Panc1 (cell line): ENCODE measurements around the gene ZNF283. TPM values are rescaled to one million over a fixed set of nuclear protein-coding genes. Genes with fewer than 3 reads are reported as not detected.

Source experiments
- ATAC-seq: fragments of 200-7000 bp; cut with Tn5 transposase; 2 replicates; pipeline ENCODE4 v1.9.1; 2020; ENCODE audit warnings: mild to moderate bottlenecking, moderate library complexity
- BruUV-seq: library from RNA; stranded (reverse); fragments of 400-500 nt; replicated peaks from 2 replicates; lab custom pipeline; 2021; lab: Mats Ljungman, UMichigan
- CTCF ChIA-PET: fragments of 300-600 bp; sonication (Branson Sonifier 250); formaldehyde crosslinking; loops from one replicate; lab custom pipeline; 2022; ENCODE audit warnings: antibody characterized with exemption; lab: Charles Lee
- POLR2A ChIA-PET: fragments of 300-600 bp; sonication (Branson Sonifier 250); formaldehyde crosslinking; loops from one replicate; lab custom pipeline; 2022; ENCODE audit warnings: antibody characterized with exemption; lab: Charles Lee
- DNase-seq: peaks from one replicate; pipeline ENCODE4 v3.0.0-alpha.2; 2010; ENCODE audit warnings: low read depth, low spot score
- H3K27ac ChIP-seq: 2 replicates; pipeline ENCODE4 v1.5.1; 2011; ENCODE audit warnings: mild to moderate bottlenecking, low read length, inconsistent platforms
- H3K27me3 ChIP-seq: fragments of 200-500 bp; sonication (Bioruptor generic); 2 replicates; pipeline ENCODE4 v1.6.0; 2014; ENCODE audit warnings: low read length, inconsistent platforms; ENCODE audit not compliant: control insufficient read depth, insufficient read depth
- H3K36me3 ChIP-seq: fragments of 200-500 bp; sonication (Bioruptor generic); 2 replicates; pipeline ENCODE4 v1.5.1; 2014; ENCODE audit warnings: inconsistent platforms, mild to moderate bottlenecking, low read length, moderate library complexity; ENCODE audit not compliant: control insufficient read depth, insufficient read depth
- H3K4me1 ChIP-seq: 2 replicates; pipeline ENCODE4 v1.5.1; 2011; ENCODE audit warnings: inconsistent platforms, mild to moderate bottlenecking, low read length, moderate library complexity; ENCODE audit not compliant: control insufficient read depth, insufficient read depth
- H3K4me3 ChIP-seq, 2 experiments: 2 replicates each; pipeline ENCODE4 v1.5.1; 2011 to 2012; ENCODE audit warnings: low read depth in 2 of 2, low read length in 2 of 2, mild to moderate bottlenecking in 2 of 2, inconsistent platforms in 1 of 2, moderate library complexity in 1 of 2
- H3K9me3 ChIP-seq: fragments of 200-500 bp; sonication (Bioruptor generic); 2 replicates; pipeline ENCODE4 v1.5.1; 2014; ENCODE audit warnings: low read depth, mild to moderate bottlenecking, inconsistent platforms, low read length, moderate library complexity; ENCODE audit not compliant: control insufficient read depth, insufficient read depth
- POLR2AphosphoS5 ChIP-seq: IDR thresholded peaks from 2 replicates; pipeline ENCODE4 v1.6.1; 2012; ENCODE audit warnings: mild to moderate bottlenecking, low read depth, low read length, moderate library complexity
- SIN3A ChIP-seq: IDR thresholded peaks from 2 replicates; pipeline ENCODE4 v1.6.1; 2012; ENCODE audit warnings: low read depth, mild to moderate bottlenecking, low read length, moderate library complexity, borderline replicate concordance; ENCODE audit not compliant: insufficient read depth
- TCF7L2 ChIP-seq: IDR thresholded peaks from 2 replicates; pipeline ENCODE4 v1.6.1; 2011; ENCODE audit warnings: mild to moderate bottlenecking, low read depth, low read length, inconsistent platforms
- in situ Hi-C: cut with HindIII; loops from 2 replicates; pipeline ENCODE4 v1.10.0; 2016; ENCODE audit warnings: low sequenced_read_pairs, low pct_unique_long_range_greater_than_20kb
- intact Hi-C: fragments of 100-400 bp; cut with micrococcal nuclease; formaldehyde crosslinking; loops from one replicate; pipeline ENCODE4 v1.10.0; 2022; ENCODE audit not compliant: unreplicated experiment
- total RNA-seq: library from RNA; stranded (reverse); gene quantifications from one replicate; pipeline ENCODE4 v1.2.1, GENCODE V29; 2021; ENCODE audit not compliant: unreplicated experiment
- TF ChIP-seq, protein P1 (sequence below): fragments of 450-650 bp; IDR thresholded peaks from 2 replicates; pipeline ENCODE4 v1.5.1; 2017; ENCODE audit warnings: mild to moderate bottlenecking
- TF ChIP-seq, protein P2 (sequence below), 2 experiments: IDR thresholded peaks; 2 replicates each; pipeline ENCODE4 v1.6.1; 2011 to 2012; ENCODE audit warnings: low read depth in 2 of 2, control low read depth in 1 of 2, low read length in 1 of 2, mild to moderate bottlenecking in 1 of 2, moderate library complexity in 1 of 2; ENCODE audit not compliant: insufficient read depth in 1 of 2

The ZNF283 gene
- total RNA-seq, 1 experiment from 2014 or later = 6.9 TPM

DNA sequence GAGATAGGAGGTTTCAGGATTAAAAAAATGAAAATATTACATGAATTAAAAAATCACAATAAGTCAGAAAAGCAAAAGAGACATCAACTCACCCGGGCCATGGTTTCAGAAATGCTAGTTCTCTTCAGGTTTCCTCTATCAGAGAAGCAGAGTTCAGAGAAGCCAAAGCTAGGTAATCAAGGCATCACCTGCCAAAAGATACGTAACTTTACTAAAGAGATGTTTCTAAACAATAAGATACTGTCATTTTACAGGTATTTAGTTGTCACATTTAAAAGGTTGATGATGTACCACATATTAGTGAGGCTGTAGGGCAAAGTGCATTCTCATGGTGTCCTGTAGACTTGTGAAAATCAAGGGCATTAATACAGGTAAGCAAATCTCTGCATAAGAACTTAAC, 56.7 kb downstream of the ZNF283 start, which contains the start of gene ZNF404:
TSS of gene ZNF404 (minus strand) at position 101 of the 400 bp plus-strand sequence.
- Histone ChIP-seq H3K27ac (no peak within 1 kb of the TSS), H3K27me3 (no peaks in the 10 kb centered on the region), H3K9me3 (peaks cover 13% of the 10 kb centered on the region; the same call in 1 of the 2 replicates), H3K4me1 (no peaks in the 10 kb centered on the region), H3K36me3 (no peaks in the 10 kb centered on the region), H3K4me3 (no peak within 1 kb of the TSS)
- intact Hi-C loops (no loop called here), in situ Hi-C loops (no loop called here)
- ChIA-PET CTCF (no interaction called here), POLR2A (no interaction called here)
- ATAC-seq (no peak), DNase-seq (no peak)
- BruUV-seq = no TSS peak
- TF ChIP-seq SIN3A (no peak), TCF7L2 (no peak), POLR2AphosphoS5 (no peak)
- TF ChIP-seq, protein P1, sequence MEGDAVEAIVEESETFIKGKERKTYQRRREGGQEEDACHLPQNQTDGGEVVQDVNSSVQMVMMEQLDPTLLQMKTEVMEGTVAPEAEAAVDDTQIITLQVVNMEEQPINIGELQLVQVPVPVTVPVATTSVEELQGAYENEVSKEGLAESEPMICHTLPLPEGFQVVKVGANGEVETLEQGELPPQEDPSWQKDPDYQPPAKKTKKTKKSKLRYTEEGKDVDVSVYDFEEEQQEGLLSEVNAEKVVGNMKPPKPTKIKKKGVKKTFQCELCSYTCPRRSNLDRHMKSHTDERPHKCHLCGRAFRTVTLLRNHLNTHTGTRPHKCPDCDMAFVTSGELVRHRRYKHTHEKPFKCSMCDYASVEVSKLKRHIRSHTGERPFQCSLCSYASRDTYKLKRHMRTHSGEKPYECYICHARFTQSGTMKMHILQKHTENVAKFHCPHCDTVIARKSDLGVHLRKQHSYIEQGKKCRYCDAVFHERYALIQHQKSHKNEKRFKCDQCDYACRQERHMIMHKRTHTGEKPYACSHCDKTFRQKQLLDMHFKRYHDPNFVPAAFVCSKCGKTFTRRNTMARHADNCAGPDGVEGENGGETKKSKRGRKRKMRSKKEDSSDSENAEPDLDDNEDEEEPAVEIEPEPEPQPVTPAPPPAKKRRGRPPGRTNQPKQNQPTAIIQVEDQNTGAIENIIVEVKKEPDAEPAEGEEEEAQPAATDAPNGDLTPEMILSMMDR = no peak
- TF ChIP-seq, protein P2, sequence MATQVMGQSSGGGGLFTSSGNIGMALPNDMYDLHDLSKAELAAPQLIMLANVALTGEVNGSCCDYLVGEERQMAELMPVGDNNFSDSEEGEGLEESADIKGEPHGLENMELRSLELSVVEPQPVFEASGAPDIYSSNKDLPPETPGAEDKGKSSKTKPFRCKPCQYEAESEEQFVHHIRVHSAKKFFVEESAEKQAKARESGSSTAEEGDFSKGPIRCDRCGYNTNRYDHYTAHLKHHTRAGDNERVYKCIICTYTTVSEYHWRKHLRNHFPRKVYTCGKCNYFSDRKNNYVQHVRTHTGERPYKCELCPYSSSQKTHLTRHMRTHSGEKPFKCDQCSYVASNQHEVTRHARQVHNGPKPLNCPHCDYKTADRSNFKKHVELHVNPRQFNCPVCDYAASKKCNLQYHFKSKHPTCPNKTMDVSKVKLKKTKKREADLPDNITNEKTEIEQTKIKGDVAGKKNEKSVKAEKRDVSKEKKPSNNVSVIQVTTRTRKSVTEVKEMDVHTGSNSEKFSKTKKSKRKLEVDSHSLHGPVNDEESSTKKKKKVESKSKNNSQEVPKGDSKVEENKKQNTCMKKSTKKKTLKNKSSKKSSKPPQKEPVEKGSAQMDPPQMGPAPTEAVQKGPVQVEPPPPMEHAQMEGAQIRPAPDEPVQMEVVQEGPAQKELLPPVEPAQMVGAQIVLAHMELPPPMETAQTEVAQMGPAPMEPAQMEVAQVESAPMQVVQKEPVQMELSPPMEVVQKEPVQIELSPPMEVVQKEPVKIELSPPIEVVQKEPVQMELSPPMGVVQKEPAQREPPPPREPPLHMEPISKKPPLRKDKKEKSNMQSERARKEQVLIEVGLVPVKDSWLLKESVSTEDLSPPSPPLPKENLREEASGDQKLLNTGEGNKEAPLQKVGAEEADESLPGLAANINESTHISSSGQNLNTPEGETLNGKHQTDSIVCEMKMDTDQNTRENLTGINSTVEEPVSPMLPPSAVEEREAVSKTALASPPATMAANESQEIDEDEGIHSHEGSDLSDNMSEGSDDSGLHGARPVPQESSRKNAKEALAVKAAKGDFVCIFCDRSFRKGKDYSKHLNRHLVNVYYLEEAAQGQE (IDR thresholded peaks at IDR 0.05; ENCODE audit: insufficient read depth in 1 of 2, low read depth in 2 of 2, low read length in 1 of 2) = no peak

DNA sequence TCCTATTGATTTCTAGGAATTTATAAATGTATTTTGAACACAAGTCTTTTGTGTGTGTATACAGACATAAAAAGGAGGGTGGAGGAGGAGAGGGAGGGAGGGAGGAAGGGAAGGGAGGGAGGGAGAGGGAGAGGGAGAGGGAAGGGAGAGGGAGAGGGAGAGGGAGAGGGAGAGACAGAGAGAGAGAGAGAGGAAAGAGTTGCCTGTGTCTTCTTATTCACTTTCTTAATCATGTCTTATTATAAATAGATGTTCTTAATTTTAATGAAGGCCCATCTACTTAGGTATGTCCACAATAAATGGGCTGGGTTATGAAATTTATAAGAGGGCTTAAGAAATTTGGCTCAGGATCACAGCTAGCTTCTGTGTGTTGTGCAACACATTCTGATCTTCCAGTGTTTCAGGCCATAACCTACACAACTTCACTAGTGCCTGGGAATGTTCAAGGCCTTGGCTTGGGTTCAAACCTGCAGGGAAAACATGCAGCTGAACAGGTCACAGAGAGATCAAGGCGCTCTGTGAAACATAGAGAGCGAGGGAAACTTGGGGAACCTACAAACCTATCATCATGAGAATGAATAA, 68.7 kb downstream of the ZNF283 start:
- CTCF ChIA-PET = no interaction called here
- no peak for TF ChIP-seq TCF7L2
- TF ChIP-seq, protein P1 = no peak
- no peak for TF ChIP-seq POLR2AphosphoS5
- no peak for TF ChIP-seq SIN3A
- TF ChIP-seq, protein P2 (IDR thresholded peaks at IDR 0.05; ENCODE audit: insufficient read depth in 1 of 2, low read depth in 2 of 2, low read length in 1 of 2) = no peak
- Histone ChIP-seq H3K4me3 (no peak overlapping the region), H3K36me3 (no peaks in the 10 kb centered on the region), H3K27me3 (no peaks in the 10 kb centered on the region), H3K27ac (no peak overlapping the region), H3K4me1 (no peaks in the 10 kb centered on the region), H3K9me3 (peaks cover 4% of the 10 kb centered on the region; the same call in 1 of the 2 replicates)
- intact Hi-C loops = no loop called here
- POLR2A ChIA-PET = no interaction called here
- DNase-seq = no peak
- no TSS peak for BruUV-seq
- in situ Hi-C loops = no loop called here
- ATAC-seq = no peak
